IMR-90 (cell line): ENCODE measurements around the gene RGMA. TPM values are rescaled to one million over a fixed set of nuclear protein-coding genes. Genes with fewer than 3 reads are reported as not detected.
A peak's percentile ranks its signal among the peaks of the same experiment; 100 is the strongest.

Experiments used
- ATAC-seq: fragments of 200-7000 bp; cut with Tn5 transposase; 2 replicates; pipeline ENCODE4 v1.9.1; 2020; ENCODE audit warnings: low read depth, mild to moderate bottlenecking, moderate library complexity
- BruUV-seq: library from RNA; stranded (reverse); fragments of 400-500 nt; replicated peaks from 2 replicates; lab custom pipeline; 2021; lab: Mats Ljungman, UMichigan
- CTCF ChIA-PET: fragments of 300-600 bp; formaldehyde crosslinking; extraction: SDS; loops from one replicate; lab custom pipeline; 2021; ENCODE audit warnings: antibody characterized with exemption; lab: Yijun Ruan, JAX
- POLR2A ChIA-PET: fragments of 300-600 bp; sonication (Branson Sonifier 250); formaldehyde crosslinking; loops from one replicate; lab custom pipeline; 2022; ENCODE audit warnings: antibody characterized with exemption; ENCODE audit not compliant: unreplicated experiment; lab: Charles Lee
- DNase-seq: peaks from one replicate; pipeline ENCODE4 v3.0.0; 2013
- H2AFZ ChIP-seq: replicated peaks from 2 replicates; pipeline ENCODE3; 2013; ENCODE audit warnings: low read length, mild to moderate bottlenecking; ENCODE audit not compliant: poor library complexity
- H2AK5ac ChIP-seq: 2 replicates; pipeline ENCODE4 v1.6.1; 2013; ENCODE audit warnings: low read depth, low read length, inconsistent platforms
- H2AK9ac ChIP-seq: replicated peaks from 2 replicates; pipeline ENCODE3; 2013; ENCODE audit warnings: mild to moderate bottlenecking, low read depth, low read length, moderate library complexity; ENCODE audit not compliant: poor library complexity
- H2BK120ac ChIP-seq: 2 replicates; pipeline ENCODE4 v1.6.1; 2013; ENCODE audit warnings: low read depth, low read length, inconsistent platforms
- H2BK15ac ChIP-seq: 3 replicates; pipeline ENCODE4 v1.6.1; 2013; ENCODE audit warnings: low read depth, low read length, inconsistent platforms
- H2BK20ac ChIP-seq: 2 replicates; pipeline ENCODE4 v1.6.1; 2013; ENCODE audit warnings: low read depth, mild to moderate bottlenecking, inconsistent platforms, low read length, moderate library complexity
- H2BK5ac ChIP-seq: 2 replicates; pipeline ENCODE4 v1.6.1; 2013; ENCODE audit warnings: mild to moderate bottlenecking, low read depth, low read length, inconsistent platforms; ENCODE audit not compliant: poor library complexity, severe bottlenecking
- H3K14ac ChIP-seq: replicated peaks from 2 replicates; pipeline ENCODE4 v1.6.1; 2013; ENCODE audit warnings: low read depth, low read length, inconsistent platforms
- H3K18ac ChIP-seq: 2 replicates; pipeline ENCODE4 v1.6.1; 2013; ENCODE audit warnings: low read depth, low read length, control low read depth
- H3K23ac ChIP-seq: 2 replicates; pipeline ENCODE4 v1.6.1; 2013; ENCODE audit warnings: low read depth, low read length, inconsistent platforms
- H3K27ac ChIP-seq: 2 replicates; pipeline ENCODE4 v1.5.1; 2013; ENCODE audit warnings: mild to moderate bottlenecking, control low read depth, low read length; ENCODE audit not compliant: insufficient read depth
- H3K27me3 ChIP-seq: 2 replicates; pipeline ENCODE4 v1.6.1; 2013; ENCODE audit warnings: low read length; ENCODE audit not compliant: control insufficient read depth, insufficient read depth
- H3K36me3 ChIP-seq: 2 replicates; pipeline ENCODE4 v1.6.1; 2013; ENCODE audit warnings: low read length, mixed read lengths; ENCODE audit not compliant: control insufficient read depth, insufficient read depth
- H3K4ac ChIP-seq: 2 replicates; pipeline ENCODE4 v1.6.1; 2013; ENCODE audit warnings: low read depth, low read length, inconsistent platforms
- H3K4me1 ChIP-seq: 2 replicates; pipeline ENCODE4 v1.6.1; 2013; ENCODE audit warnings: low read length, mixed read lengths; ENCODE audit not compliant: control insufficient read depth, insufficient read depth
- H3K4me2 ChIP-seq: 2 replicates; pipeline ENCODE4 v1.6.1; 2013; ENCODE audit warnings: low read depth, mild to moderate bottlenecking, control low read depth, low read length, moderate library complexity
- H3K4me3 ChIP-seq: 2 replicates; pipeline ENCODE4 v1.5.1; 2013; ENCODE audit warnings: low read depth, mild to moderate bottlenecking, control low read depth, low read length, moderate library complexity; ENCODE audit not compliant: insufficient read depth
- H3K56ac ChIP-seq: 2 replicates; pipeline ENCODE4 v1.6.1; 2013; ENCODE audit warnings: low read length, inconsistent platforms; ENCODE audit not compliant: insufficient read depth; ENCODE audit errors: extremely low read depth
- H3K79me1 ChIP-seq, 2 experiments: 2 replicates each; pipeline ENCODE4 v1.6.1; 2013; ENCODE audit warnings: low read length in 2 of 2, inconsistent platforms in 1 of 2, low read depth in 1 of 2
- H3K9ac ChIP-seq: 2 replicates; pipeline ENCODE4 v1.6.1; 2013; ENCODE audit warnings: low read depth, low read length, control low read depth
- H3K9me1 ChIP-seq: 2 replicates; pipeline ENCODE4 v1.6.1; 2013; ENCODE audit warnings: low read length, inconsistent platforms; ENCODE audit not compliant: insufficient read depth
- H3K9me3 ChIP-seq: 2 replicates; pipeline ENCODE4 v1.6.1; 2013; ENCODE audit warnings: low read length; ENCODE audit not compliant: control insufficient read depth, insufficient read depth
- H4K20me1 ChIP-seq: 2 replicates; pipeline ENCODE4 v1.6.1; 2013; ENCODE audit warnings: low read length, inconsistent platforms; ENCODE audit not compliant: insufficient read depth
- H4K5ac ChIP-seq: 2 replicates; pipeline ENCODE4 v1.6.1; 2013; ENCODE audit warnings: mild to moderate bottlenecking, low read depth, low read length, control low read depth
- H4K8ac ChIP-seq, 2 experiments: 2 replicates each; pipeline ENCODE4 v1.6.1; 2013; ENCODE audit warnings: low read depth in 2 of 2, low read length in 2 of 2, control low read depth in 1 of 2, inconsistent platforms in 1 of 2
- H4K91ac ChIP-seq: 2 replicates; pipeline ENCODE4 v1.6.1; 2013; ENCODE audit warnings: low read depth, low read length, inconsistent platforms; ENCODE audit not compliant: insufficient read depth
- ELK1 ChIP-seq: fragments of 150-350 bp; IDR thresholded peaks from 2 replicates; pipeline ENCODE4 v1.6.1; 2016; ENCODE audit warnings: low read depth, mild to moderate bottlenecking, low read length, moderate library complexity, borderline replicate concordance
- FOS ChIP-seq: fragments of 150-350 bp; IDR thresholded peaks from 2 replicates; pipeline ENCODE4 v1.6.1; 2016; ENCODE audit warnings: low read depth, low read length
- MAZ ChIP-seq: IDR thresholded peaks from 2 replicates; pipeline ENCODE4 v1.6.1; 2012; ENCODE audit warnings: low read depth, mild to moderate bottlenecking, low read length, improper control_type of control experiment, moderate library complexity, borderline replicate concordance
- NFE2L2 ChIP-seq: fragments of 150-350 bp; IDR thresholded peaks from 2 replicates; pipeline ENCODE4 v1.6.1; 2016; ENCODE audit warnings: low read depth, mild to moderate bottlenecking, low read length
- RAD21 ChIP-seq: IDR thresholded peaks from 2 replicates; pipeline ENCODE4 v1.6.1; 2012; ENCODE audit warnings: low read length, improper control_type of control experiment
- SMC3 ChIP-seq: fragments of 150-350 bp; IDR thresholded peaks from 2 replicates; pipeline ENCODE4 v1.6.1; 2016; ENCODE audit warnings: low read depth, mild to moderate bottlenecking, antibody characterized with exemption, low read length, moderate library complexity
- WGBS, 2 experiments: methylation state at CpG; one replicate each; pipeline versions ENCODE4 v1.1.5 to v1.1.7; 2013; ENCODE audit warnings: missing lambda C conversion rate in 2 of 2; ENCODE audit not compliant: insufficient read length in 1 of 2; ENCODE audit errors: extremely low coverage in 2 of 2; 5-methylcytosine and 5-hydroxymethylcytosine counted together
- dilution Hi-C: fragments of 300-500 bp; cut with HindIII; formaldehyde crosslinking; loops from one replicate; pipeline ENCODE4 v1.14.3; 2018; ENCODE audit warnings: low sequenced_read_pairs; ENCODE audit not compliant: unreplicated experiment
- in situ Hi-C: fragments of 300-500 bp; cut with MboI; formaldehyde crosslinking; loops from 3 replicates; pipeline ENCODE4 v1.14.3; 2019; ENCODE audit warnings: low sequenced_read_pairs, inconsistent platforms, mixed read lengths
- intact Hi-C: fragments of 100-400 bp; cut with micrococcal nuclease; formaldehyde crosslinking; loops from 2 replicates; pipeline ENCODE4 v1.10.0; 2022
- polyA plus RNA-seq, 3 experiments: library from polyadenylated mRNA; depleted of rRNA; stranded (reverse); fragments of >200 nt; gene quantifications; 2 replicates each; pipeline ENCODE4 v1.2.3, GENCODE V29; 2012; ENCODE audit warnings: low replicate concordance in 1 of 3
- total RNA-seq: library from RNA; depleted of rRNA; stranded (reverse); fragments of >200 nt; gene quantifications from 2 replicates; pipeline ENCODE4 v1.2.3, GENCODE V29; 2012
- TF ChIP-seq, protein P1 (sequence below): fragments of 150-350 bp; IDR thresholded peaks from 2 replicates; pipeline ENCODE4 v1.6.1; 2017; ENCODE audit warnings: mild to moderate bottlenecking, antibody characterized with exemption, low read length, low read depth
- TF ChIP-seq, protein P2 (sequence below): conservative IDR thresholded peaks from 2 replicates; pipeline ENCODE4 v1.5.1; 2012; ENCODE audit warnings: mild to moderate bottlenecking, low read depth, low read length, improper control_type of control experiment

The RGMA gene
- total and polyA plus RNA-seq, 2 of the 4 experiments (the other 2 are of a cell fraction), result 0.18 to 0.26 TPM

DNA sequence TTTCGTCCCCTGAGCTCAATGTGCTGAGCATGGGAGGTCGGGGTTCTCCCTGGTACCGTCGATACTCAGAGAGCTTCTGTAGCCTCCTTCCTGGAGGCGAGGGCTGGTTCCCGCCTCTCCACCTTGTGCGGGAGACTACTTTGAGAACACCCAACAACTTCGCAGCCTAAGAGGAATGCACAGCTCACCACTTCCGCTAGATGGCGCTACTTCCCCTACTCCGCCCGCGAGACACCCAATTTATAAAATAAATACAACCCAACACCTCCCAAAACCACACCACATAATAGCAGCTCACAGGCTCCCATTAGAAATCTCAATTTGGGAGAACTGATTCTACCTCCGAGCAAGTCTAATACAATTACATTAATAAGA lies 1.2 kb downstream of the RGMA start:
- no peak overlapping the region for H3K4me3 ChIP-seq
- TF ChIP-seq SMC3, result peak; percentile 35; the same call in 1 of the 2 replicates
- no peak for TF ChIP-seq NFE2L2
- no peak for TF ChIP-seq MAZ
- TF ChIP-seq, protein P1, sequence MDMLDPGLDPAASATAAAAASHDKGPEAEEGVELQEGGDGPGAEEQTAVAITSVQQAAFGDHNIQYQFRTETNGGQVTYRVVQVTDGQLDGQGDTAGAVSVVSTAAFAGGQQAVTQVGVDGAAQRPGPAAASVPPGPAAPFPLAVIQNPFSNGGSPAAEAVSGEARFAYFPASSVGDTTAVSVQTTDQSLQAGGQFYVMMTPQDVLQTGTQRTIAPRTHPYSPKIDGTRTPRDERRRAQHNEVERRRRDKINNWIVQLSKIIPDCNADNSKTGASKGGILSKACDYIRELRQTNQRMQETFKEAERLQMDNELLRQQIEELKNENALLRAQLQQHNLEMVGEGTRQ, result no peak
- TF ChIP-seq, protein P2, sequence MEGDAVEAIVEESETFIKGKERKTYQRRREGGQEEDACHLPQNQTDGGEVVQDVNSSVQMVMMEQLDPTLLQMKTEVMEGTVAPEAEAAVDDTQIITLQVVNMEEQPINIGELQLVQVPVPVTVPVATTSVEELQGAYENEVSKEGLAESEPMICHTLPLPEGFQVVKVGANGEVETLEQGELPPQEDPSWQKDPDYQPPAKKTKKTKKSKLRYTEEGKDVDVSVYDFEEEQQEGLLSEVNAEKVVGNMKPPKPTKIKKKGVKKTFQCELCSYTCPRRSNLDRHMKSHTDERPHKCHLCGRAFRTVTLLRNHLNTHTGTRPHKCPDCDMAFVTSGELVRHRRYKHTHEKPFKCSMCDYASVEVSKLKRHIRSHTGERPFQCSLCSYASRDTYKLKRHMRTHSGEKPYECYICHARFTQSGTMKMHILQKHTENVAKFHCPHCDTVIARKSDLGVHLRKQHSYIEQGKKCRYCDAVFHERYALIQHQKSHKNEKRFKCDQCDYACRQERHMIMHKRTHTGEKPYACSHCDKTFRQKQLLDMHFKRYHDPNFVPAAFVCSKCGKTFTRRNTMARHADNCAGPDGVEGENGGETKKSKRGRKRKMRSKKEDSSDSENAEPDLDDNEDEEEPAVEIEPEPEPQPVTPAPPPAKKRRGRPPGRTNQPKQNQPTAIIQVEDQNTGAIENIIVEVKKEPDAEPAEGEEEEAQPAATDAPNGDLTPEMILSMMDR, result peak; percentile 62
- peak; percentile 51 for TF ChIP-seq RAD21
- no peak for TF ChIP-seq FOS
- TF ChIP-seq ELK1, result no peak
- peaks cover 59% of the 10 kb centered on the region for H3K27me3 ChIP-seq
- no peak overlapping the region for H3K14ac ChIP-seq
- H4K8ac ChIP-seq, result no peak overlapping the region
- no peak overlapping the region for H4K5ac ChIP-seq
- no peak overlapping the region for H2BK120ac ChIP-seq
- in situ Hi-C loops (no loop called here), dilution Hi-C loops (no loop called here), intact Hi-C loops (no loop called here)
- no peak overlapping the region for H3K27ac ChIP-seq
- WGBS, 2 experiments, result 0% methylated on average over 5 of the region's 14 CpGs; no CpG with 5 or more reads in 1 of the 2 experiments
- no peaks in the 10 kb centered on the region for H3K36me3 ChIP-seq
- H2AK5ac ChIP-seq, result no peak overlapping the region
- POLR2A ChIA-PET, result no interaction called here
- no peak overlapping the region for H3K9ac ChIP-seq
- no peak overlapping the region for H2BK15ac ChIP-seq
- no peak overlapping the region for H2AFZ ChIP-seq
- H3K4ac ChIP-seq, result no peak overlapping the region
- H3K56ac ChIP-seq, result no peak overlapping the region
- no peaks in the 10 kb centered on the region for H4K20me1 ChIP-seq
- no peaks in the 10 kb centered on the region for H3K79me1 ChIP-seq
- DNase-seq (peak; percentile 5), ATAC-seq (peak; percentile 59)
- H2AK9ac ChIP-seq, result no peak overlapping the region
- no peaks in the 10 kb centered on the region for H3K9me3 ChIP-seq
- no peak overlapping the region for H2BK20ac ChIP-seq
- no peaks in the 10 kb centered on the region for H3K4me1 ChIP-seq
- CTCF ChIA-PET, result interaction anchor here (0.5 to 1.5 kb wide), 5 partner anchors 11 to 1032 kb away, joined by 3 to 6 read pairs (median 3); no protein-coding TSS in a partner anchor
- no TSS peak for BruUV-seq
- H3K9me1 ChIP-seq, result no peaks in the 10 kb centered on the region
- no peak overlapping the region for H3K18ac ChIP-seq
- no peak overlapping the region for H3K23ac ChIP-seq
- no peak overlapping the region for H2BK5ac ChIP-seq
- no peak overlapping the region; the same call in 1 of the 2 replicates for H3K4me2 ChIP-seq
- H4K91ac ChIP-seq, result no peak overlapping the region
